Left ventricle myocardium superior (tissue), 1 donor: ENCODE data around the gene KCNE1. TPM values are rescaled to one million over a fixed set of nuclear protein-coding genes. Genes with fewer than 3 reads are reported as not detected.
"Not testable (repeated sequence)": the region's sequence is repeated elsewhere in the genome, so short reads cannot be mapped to it uniquely, and the experiment has no call there.

ENCODE experiments used
- ATAC-seq: fragments of 200-7000 bp; cut with Tn5 transposase; one replicate; pipeline ENCODE4 v1.9.1; 2020; ENCODE audit warnings: mild to moderate bottlenecking, moderate library complexity
- DNase-seq: peaks from one replicate; pipeline ENCODE4 v3.0.0-alpha.2; 2020
- intact Hi-C: fragments of 100-400 bp; cut with micrococcal nuclease; formaldehyde crosslinking; loops from one replicate; pipeline ENCODE4 v1.11.0; 2022
- total RNA-seq: library from RNA; stranded (reverse); fragmentation: NEBNext Ultra II Directional; extraction: Animal tissue kit (Norgen Biotek cat#: 25700); gene quantifications from one replicate; pipeline ENCODE4 v1.2.1, GENCODE V29; 2021
- donor health status: DM: no; HTN: yes; CAD: no; lungs with severe emphysema.

Gene KCNE1
- total RNA-seq, 1 donor from 2014 or later, result 5.3 TPM

- intact Hi-C loops, result no loop called here
- no peak for ATAC-seq
- no peak for DNase-seq
Measured at GRCh38 chr21:34518301-34518700, 6.3 kb upstream of the KCNE1 start.

- DNase-seq, result no peak
- intact Hi-C loops, result no loop called here
- peak; percentile 32 for ATAC-seq
Measured at GRCh38 chr21:34517491-34518245, 5.7 kb upstream of the KCNE1 start.

- DNase-seq, result no peak
- ATAC-seq, result no peak
- intact Hi-C loops, result no loop called here
Measured at GRCh38 chr21:34517039-34517438, 5.0 kb upstream of the KCNE1 start.

- intact Hi-C loops, result no loop called here
- DNase-seq, result no peak
- no peak for ATAC-seq
Measured at GRCh38 chr21:34514576-34515115, 2.6 kb upstream of the KCNE1 start.

- intact Hi-C loops, result no loop called here
- DNase-seq (no peak), ATAC-seq (peak; percentile 39)
Measured at GRCh38 chr21:34513129-34513675, 1.2 kb upstream of the KCNE1 start.

GRCh38 chr21:34511181-34511580, 829 bp downstream of the KCNE1 start:
- DNase-seq (no peak), ATAC-seq (peak; percentile 47)
- intact Hi-C loops, result no loop called here

- intact Hi-C loops, result no loop called here
- DNase-seq, result peak; percentile 90
- peak; percentile 87 for ATAC-seq
Measured at GRCh38 chr21:34510148-34511142, 1.6 kb downstream of the KCNE1 start.

- intact Hi-C loops, result no loop called here
- ATAC-seq (no peak), DNase-seq (no peak)
Measured at GRCh38 chr21:34509151-34509550, 2.9 kb downstream of the KCNE1 start.

GRCh38 chr21:34504595-34504994, 7.4 kb downstream of the KCNE1 start:
- DNase-seq (no peak), ATAC-seq (no peak)
- intact Hi-C loops, result no loop called here

- intact Hi-C loops, result no loop called here
- ATAC-seq (no peak), DNase-seq (no peak)
Measured at GRCh38 chr21:34502480-34503106, 9.4 kb downstream of the KCNE1 start.

- ATAC-seq (no peak), DNase-seq (no peak)
- intact Hi-C loops, result no loop called here
Measured at GRCh38 chr21:34501716-34502115, 10.3 kb downstream of the KCNE1 start.

GRCh38 chr21:34500191-34500590, 11.8 kb downstream of the KCNE1 start:
- ATAC-seq (no peak), DNase-seq (no peak)
- intact Hi-C loops, result no loop called here

- no peak for DNase-seq
- intact Hi-C loops, result no loop called here
Measured at GRCh38 chr21:34499116-34499515, 12.9 kb downstream of the KCNE1 start.

GRCh38 chr21:34498623-34499022, 13.4 kb downstream of the KCNE1 start:
- DNase-seq, result peak; percentile 47
- peak; percentile 47 for ATAC-seq
- intact Hi-C loops, result no loop called here

More at GRCh38 chr21:34499116-34499515, 12.9 kb downstream of the KCNE1 start:
- ATAC-seq, result no peak

GRCh38 chr21:34483854-34484253, 28.2 kb downstream of the KCNE1 start:
- DNase-seq, intact Hi-C loops: not testable (repeated sequence)
- peak; percentile 55 for ATAC-seq

GRCh38 chr21:34483435-34483834, 28.6 kb downstream of the KCNE1 start:
- DNase-seq, intact Hi-C loops: not testable (repeated sequence)
- peak; percentile 71 for ATAC-seq

- intact Hi-C loops, DNase-seq: not testable (repeated sequence)
- peak; percentile 61 for ATAC-seq
Measured at GRCh38 chr21:34467333-34467732, 44.7 kb downstream of the KCNE1 start.

GRCh38 chr21:34459426-34459825, 52.6 kb downstream of the KCNE1 start:
- ATAC-seq, result peak; percentile 94
- DNase-seq, intact Hi-C loops: not testable (repeated sequence)

GRCh38 chr21:34458266-34458665, 53.7 kb downstream of the KCNE1 start:
- ATAC-seq, intact Hi-C loops, DNase-seq: not testable (repeated sequence)
